Stimulated activated CD4-positive, alpha-beta T cell treated with anti-CD3 and anti-CD28 coated beads, TNF-alpha, amount 100 ng/mL, for 24 hours (primary cell): ENCODE results near the gene HSD11B1.
A peak's percentile ranks its signal among the peaks of the same experiment; 100 is the strongest.

Experiments used
- DNase-seq, 3 experiments: peaks; one replicate each; pipeline ENCODE4 v3.0.0-alpha.2; 2020; ENCODE audit warnings: low read depth in 3 of 3

HSD11B1 gene

GRCh38 chr1:209704584-209704983, at the start of gene HSD11B1:
HSD11B1 (plus strand) TSS chr1:209704846; CDS start chr1:209704943, 97 bp downstream.
- DNase-seq: no peak

GRCh38 chr1:209655411-209656231, 49.0 kb upstream of the HSD11B1 start:
- no peak for DNase-seq

- DNase-seq: no peak
Observed at GRCh38 chr1:209657140-209657879, 47.3 kb upstream of the HSD11B1 start.

- DNase-seq: no peak
Observed at GRCh38 chr1:209657918-209658317, 46.7 kb upstream of the HSD11B1 start.

GRCh38 chr1:209659909-209660308, 44.7 kb upstream of the HSD11B1 start:
- no peak for DNase-seq

- DNase-seq: no peak
Observed at GRCh38 chr1:209661071-209661470, 43.6 kb upstream of the HSD11B1 start.

GRCh38 chr1:209662879-209663327, 41.7 kb upstream of the HSD11B1 start:
- DNase-seq: no peak

GRCh38 chr1:209667103-209667502, 37.5 kb upstream of the HSD11B1 start:
- no peak for DNase-seq

- no peak for DNase-seq
Observed at GRCh38 chr1:209667708-209668107, 36.9 kb upstream of the HSD11B1 start.

- no peak for DNase-seq
Observed at GRCh38 chr1:209670441-209671082, 34.1 kb upstream of the HSD11B1 start.

GRCh38 chr1:209672705-209673630, 31.7 kb upstream of the HSD11B1 start:
- no peak for DNase-seq

- DNase-seq: no peak
Observed at GRCh38 chr1:209673631-209674417, 30.8 kb upstream of the HSD11B1 start.

GRCh38 chr1:209674957-209675564, 29.6 kb upstream of the HSD11B1 start, which contains the start of gene G0S2:
G0S2 (plus strand) TSS chr1:209675412; CDS start chr1:209675685, 273 bp downstream.
- DNase-seq: peak in 1 of 3 experiments; percentile 47

GRCh38 chr1:209675565-209676154, 29.0 kb upstream of the HSD11B1 start:
- no peak for DNase-seq

- no peak for DNase-seq
Observed at GRCh38 chr1:209678981-209679539, 25.6 kb upstream of the HSD11B1 start.

- no peak for DNase-seq
Observed at GRCh38 chr1:209685821-209686220, 18.8 kb upstream of the HSD11B1 start.

GRCh38 chr1:209686322-209686721, 18.3 kb upstream of the HSD11B1 start:
- DNase-seq: no peak

- no peak for DNase-seq
Observed at GRCh38 chr1:209688746-209689234, 15.9 kb upstream of the HSD11B1 start.

- no peak for DNase-seq
Observed at GRCh38 chr1:209689477-209689876, 15.2 kb upstream of the HSD11B1 start.
